ENCODE data around the gene JOSD2.
A peak's percentile ranks its signal among the peaks of the same experiment; 100 is the strongest.
"Not testable (repeated sequence)": the region's sequence is repeated elsewhere in the genome, so short reads cannot be mapped to it uniquely, and the experiment has no call there.

Gene JOSD2

DNA sequence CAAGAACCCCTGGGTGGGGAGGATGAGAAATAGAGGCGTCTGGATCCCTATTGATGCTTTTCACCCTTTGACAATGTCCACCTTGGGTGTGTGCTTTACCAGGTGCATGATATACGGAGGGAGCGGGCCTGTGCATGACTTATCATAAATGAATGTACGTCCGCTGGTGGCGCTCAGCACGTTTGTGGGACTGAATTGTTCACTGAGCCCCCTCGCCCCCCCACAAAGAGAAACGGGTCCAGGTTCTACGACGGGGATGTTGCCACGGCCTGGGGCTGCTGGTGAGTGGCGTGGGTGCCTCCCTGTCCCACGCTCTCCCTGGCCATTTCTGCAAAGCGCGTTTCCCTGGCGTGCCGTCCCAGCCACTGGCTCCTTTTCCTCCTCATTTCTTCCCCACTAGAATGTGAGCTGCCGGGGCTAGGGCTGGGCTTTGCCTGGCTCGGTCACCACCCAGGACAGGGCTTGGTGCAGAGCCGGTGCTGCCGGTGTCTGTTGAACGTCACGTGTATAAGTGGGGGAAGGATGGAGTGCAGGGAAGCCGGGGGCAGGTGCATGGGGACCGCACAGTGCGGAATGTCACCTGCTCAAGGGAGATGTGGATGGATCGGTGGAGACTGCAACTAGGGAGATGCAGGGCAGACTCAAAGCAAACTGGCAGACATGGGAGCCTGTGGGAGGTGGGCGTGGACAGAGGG is 35.7 kb upstream of the JOSD2 start:
- no peak for FAIRE-seq

DNA sequence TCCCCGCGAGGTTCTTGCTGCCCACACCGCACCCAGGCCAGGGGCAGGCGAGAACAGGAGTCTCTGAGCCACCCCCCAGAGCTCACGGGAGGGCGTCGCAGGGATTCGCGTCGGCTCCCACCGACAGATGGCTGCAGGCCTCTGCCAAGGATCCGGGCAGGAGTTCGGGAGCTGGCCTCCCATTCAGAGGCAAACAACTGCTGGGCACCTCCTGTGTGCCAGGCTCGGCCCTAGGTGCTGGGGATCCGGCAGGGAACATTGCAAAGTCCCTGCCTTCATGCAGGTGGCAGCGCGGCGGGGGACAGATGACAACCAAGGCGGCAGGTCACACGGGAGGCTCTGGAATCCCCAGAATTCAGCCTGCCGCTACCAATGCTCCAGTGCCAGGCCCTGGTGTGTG is 32.0 kb upstream of the JOSD2 start:
- no peak for FAIRE-seq

DNA sequence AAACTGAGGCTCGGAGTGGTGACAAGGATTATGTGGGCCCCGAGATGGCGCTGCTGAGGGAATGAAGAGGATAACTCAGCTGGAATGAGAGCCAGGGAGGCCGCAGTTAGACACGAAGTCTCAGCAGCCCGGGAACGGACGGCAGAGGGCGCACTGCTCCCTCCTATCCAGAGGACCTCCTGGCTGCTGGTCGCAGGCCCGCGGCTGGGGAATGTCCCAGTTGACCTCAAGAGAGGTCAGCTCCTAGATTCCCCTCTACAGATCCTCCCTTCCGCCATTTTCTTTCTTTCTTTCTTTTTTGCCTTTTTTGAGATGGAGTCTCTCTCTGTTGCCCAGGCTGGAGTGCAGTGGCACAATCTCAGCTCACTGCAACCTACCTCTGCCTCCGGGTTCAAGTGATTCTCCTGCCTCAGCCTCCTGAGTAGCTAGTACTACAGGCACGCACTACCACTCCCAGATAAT is 26.8 kb upstream of the JOSD2 start:
- FAIRE-seq: peak; percentile 84

DNA sequence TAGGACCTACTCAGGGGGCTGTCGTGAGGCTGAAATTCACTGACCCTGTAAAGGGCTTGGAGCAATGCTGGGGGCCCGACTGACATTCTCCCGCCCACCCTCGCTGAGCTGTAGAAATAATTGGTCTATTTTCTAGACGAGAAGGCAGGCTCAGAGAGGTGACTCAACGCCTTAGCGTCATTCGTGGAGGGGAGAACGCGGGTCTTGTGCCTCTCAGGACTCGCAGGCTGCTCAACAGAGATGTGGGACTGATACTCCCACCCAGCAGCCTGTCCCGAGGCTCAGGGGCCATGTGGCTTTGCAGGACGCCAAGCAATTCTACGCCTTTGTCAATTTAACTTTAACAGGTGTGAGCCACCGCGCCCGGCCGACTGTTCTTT is 26.3 kb upstream of the JOSD2 start:
- FAIRE-seq: no peak

DNA sequence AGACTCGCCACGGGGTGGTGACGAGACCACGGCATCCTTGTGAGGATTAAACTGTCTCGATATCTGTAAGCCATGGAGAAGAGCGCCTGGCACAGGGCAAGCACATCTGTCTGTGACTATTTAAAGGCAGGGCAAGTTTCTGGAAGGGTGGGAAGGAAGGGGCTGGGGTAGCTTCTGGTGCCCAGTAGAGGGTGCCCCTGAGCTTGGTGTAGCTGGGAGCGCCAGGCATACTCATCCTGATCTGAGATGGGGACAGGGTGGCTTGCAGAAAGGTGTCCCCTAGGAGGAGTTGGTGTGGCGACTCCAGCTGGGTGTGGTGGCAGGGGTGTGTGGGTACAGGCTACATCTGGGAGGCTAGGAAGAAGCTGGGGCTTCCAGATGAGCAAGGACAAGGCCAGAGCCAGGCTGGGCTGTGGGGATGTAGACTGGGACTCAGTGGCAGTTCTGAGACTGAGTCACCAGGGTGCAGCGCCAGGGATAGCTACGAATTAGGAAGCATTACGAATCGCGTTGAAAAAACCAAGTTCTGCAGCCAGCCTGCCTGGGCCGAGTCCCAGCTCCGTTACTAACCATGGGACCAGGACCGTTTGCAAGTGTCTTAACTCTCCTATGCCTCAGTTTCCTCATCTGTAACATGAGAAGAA is 25.8 kb upstream of the JOSD2 start:
- no peak for FAIRE-seq

DNA sequence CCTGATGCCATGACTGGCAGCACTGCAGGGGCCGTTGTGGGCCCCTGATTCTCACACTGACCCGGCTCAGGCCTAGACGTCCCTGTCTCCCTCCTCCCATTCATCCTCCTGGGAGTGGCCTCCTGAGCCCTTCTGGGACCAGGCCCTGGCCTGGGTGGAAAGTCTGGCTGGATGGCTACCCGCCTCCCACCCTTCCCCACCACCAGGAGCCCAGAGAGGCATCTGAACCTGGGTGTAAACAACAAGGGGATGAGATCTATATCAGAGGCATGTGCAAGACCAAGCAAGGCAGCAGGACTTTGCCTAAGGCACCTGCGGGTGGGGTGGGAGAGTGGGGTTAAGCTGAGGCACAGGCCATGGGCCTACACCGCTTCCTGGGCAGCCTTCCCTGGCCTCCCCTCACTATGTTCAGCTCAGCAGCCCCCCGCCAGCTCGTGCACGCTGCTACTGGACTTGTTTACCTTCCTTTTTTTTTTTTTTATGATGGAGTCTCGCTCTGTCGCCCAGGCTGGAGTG is 24.7 kb upstream of the JOSD2 start:
- FAIRE-seq: no peak

DNA sequence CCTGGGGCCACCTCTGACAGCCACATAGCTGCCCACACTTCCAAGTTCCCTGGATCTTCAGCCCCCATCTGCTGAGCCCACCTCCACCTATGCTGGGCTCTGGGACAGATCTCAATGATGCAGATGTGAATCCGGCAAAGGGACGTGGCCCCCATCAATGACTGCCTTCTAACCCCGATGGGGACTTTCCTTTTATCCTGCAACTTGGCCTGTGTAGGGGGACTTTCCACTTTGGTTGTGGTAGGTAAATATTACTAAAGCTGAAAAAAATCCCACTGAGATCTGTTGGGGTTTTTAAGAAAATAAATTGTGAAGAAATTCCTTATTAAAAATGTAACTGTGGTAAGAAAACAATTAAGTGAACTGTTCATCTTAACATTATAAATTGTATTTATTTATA is 23.5 kb upstream of the JOSD2 start:
- FAIRE-seq: no peak

DNA sequence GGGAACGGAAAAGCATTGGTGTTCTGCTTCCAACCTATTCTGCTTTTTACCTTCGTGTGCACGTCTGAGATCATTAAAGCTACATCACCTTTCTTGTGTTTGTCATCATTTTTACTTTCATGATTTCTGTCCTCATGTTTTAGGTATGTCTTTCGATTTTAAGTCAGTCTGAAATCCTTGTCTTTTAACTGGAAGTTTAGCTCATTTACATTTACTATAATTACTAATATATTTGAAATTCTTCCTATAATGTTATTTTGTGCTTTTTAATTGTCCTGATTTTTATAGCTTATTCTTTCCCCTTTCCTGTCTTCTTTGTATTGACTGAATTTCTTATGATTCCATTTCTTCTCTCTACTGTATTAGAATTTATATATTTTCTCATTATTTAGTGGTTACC is 22.0 kb upstream of the JOSD2 start:
- FAIRE-seq: no peak

DNA sequence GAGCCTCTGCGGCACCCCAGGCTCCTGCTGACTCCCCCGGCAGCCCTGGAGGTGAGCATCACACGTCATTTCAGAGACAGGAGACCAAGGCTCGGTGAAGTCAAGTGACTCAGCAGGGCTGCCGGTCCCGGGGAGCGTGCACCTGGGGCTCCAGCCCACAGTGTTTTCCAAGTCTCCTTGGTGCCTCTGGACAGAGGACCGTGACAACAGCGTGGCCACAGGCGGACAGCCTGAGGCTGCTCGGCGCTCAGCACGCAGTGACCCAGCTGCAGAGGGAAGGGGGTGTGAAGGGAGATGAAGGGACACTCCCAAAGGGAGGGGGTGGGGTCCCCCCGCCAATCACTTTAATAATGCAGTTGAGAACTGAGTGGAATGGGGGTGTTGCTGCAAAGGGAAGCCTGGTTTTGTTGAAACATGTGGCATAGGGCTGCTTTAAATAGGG is 20.2 kb upstream of the JOSD2 start:
- no peak for FAIRE-seq

DNA sequence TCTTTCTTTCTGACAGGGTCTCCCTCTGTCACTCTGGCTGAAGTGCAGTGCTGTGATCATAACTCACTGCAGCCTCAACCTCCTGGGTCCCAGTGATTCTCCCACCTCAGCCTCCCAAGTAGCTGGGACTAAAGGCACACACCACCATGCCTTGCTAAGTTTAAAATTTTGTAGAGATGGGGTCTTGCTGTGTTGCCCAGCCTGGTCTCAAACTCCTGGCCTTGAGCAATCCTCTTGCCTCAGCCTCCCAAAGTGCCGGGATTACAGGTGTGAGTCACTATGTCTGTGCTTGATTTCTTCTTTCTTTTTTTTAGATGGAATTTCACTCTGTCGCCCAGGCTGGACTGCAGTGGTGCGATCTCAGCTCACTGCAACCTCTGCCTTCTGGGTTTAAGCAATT is 17.1 kb upstream of the JOSD2 start:
- FAIRE-seq: not testable (repeated sequence)

DNA sequence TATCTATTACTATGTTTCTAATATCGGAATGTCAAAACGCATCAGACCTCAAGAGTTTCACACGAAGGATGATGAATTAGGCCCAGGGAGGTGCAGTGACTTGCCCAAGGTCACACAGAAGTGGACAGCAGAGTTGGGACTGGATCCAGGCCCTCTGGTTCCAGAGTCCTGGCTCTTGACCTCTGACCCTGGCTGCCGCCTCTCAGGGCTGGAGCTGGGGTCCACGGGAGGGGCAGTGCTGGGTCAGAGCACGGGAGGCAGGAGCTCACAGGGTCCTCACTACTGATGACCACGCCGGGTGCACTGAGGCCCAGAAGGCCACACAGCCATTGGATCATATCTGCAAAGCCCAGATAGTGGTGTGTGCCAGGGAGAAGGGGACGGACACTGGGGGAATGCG is 11.9 kb upstream of the JOSD2 start:
- FAIRE-seq: no peak

DNA sequence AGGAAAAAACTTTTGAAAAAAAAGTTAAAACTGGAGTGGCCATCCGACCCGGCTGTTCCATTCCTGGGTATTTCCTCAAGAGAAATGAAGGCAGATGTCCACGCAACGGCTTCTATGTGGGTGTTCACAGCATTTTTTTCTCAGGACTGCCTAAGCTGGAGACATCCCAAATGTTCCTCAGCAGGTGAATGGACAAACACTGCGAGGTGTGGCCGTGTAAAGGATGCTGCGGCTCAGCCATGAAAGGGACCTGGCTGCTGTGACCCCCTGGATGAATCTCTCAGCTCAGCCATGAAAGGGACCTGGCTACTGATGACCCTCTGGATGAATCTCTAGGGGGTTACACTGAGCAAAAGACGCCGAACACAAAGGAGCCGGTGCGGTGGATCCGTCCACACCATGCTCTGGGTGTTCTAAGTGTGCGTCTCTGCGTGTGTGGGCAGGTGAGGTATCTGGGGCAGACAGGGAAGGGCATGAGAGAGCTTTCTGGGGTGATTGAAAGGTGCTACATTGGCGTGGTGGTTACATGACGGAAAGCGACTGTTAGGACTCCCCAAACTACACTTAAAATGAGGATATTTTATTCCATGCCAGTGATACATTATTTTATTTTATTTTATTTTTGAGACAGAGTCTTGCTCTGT is 10.0 kb upstream of the JOSD2 start:
- no peak for FAIRE-seq

DNA sequence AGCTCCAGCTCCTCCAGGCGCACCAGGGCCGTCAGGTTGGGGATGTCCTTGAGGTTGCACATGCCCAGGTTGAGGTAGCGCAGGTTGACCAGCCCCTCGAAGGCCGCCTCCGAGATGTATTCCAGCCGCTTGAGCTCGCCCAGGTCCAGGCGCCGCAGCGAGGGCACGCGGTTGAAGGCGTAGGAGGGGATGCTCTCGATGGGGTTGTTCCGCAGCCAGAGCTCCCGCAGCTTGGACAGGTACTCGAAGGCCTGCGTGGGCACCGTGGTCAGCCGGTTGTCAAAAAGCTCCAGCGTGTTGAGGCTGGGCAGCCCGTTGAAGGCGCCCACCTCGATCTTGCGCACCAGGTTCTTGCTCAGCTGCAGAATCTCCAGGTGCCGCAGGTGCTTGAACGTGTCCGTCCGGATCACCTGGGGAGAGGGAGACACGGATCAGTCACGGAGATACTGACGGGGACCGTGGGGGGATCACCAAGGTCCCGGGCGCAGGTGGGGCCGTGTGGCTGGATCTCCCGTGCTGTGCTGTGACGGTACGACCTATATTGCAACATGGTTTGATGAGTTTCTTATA is 8.1 kb upstream of the JOSD2 start:
- FAIRE-seq: no peak

DNA sequence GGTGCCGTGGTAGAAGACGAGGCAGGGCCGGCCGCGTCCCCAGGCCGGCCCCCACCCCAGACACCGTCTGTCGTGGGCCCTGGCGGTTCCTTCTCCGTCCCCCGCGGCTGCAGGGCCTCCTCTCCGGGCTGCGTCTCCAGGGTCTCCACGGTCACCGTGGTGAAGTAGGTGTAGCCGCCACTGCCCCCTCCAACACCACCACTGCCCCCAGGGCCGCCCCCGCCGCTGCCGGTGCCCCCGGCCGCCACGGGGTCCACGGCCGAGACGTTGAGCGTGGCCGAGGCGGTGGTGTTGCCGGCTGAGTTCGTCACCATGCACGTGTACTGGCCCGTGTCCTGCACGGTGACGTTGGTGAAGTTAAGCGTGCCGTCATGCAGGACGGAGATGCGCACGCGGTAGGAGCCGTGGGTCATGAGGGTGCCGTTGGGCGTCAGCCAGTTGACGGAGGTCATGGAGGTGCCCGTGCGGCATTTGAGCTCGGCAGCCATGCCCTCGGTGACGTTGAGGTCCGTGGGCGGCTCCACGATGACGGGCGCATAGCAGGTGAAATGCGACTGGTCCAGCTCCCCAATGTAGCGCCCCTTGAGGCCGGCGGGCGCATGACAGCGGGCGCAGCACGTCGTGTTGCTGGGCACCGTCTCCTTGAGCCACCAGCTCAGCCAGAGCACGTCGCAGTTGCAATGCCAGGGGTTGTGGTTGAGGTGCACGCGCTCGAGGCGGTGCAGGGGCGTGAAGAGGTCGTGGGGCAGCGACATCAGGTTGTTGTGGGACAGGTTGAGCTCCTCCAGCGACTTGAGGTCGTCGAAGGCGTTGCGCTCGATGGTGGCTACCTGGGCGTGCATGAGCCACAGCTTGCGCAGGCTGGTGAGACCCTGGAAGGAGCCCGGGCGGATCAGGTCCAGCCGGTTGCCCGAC is 7.4 kb upstream of the JOSD2 start:
- no peak for FAIRE-seq

DNA sequence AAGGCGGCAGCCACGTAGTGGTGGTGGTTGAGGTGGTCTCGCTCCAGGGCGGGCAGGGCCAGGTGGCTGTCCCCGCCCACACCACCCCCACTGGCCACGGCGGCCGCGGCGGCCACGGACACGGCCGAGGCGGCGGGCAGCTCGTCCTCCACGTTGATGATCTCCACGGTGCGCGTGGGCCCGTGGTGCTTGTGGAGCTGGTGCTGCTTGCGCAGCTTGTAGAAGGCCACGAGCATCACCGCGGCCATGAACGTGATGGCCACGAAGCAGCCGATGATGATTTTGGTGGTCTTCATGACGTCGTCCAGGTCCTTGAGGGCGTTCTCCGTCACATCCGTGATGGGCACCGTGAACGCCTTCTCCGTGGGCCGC is 6.7 kb upstream of the JOSD2 start:
- no peak for FAIRE-seq

DNA sequence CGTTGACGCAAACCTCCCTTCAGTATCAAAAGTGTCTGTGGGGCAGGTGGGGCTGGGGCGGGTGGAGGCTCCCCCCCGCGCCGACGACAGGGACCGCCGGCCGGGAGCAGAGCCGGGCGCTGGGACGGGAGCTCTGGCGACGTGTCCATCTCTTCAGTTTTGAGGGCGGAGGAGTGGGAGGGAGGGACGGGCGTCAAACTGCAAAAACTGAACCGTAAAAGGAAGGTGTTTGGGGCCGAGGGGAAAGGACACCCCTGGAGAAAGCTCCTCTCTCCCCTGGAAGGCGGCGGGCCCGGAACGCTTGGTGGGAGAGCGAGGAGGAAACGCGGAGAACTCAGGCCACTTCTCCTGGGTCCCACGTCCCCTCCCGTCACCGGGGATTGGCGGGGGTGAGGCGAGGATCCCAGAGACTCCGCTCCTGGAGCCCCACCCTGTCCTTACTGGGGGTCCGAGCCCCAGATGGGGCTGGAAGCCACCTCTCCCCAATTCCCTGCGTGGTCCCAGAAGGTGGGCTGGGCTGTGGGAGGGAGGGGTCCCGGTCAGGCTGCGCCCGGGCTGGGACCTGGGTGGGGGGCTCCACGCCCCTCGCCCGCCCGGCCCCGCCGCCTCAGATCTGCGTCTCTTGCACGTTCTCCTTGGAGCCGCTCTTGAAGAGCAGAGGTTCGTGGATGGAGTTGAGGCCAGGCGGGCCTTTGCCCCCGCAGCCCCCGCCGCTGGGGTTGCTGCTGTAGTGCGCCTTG is 6.1 kb upstream of the JOSD2 start:
- FAIRE-seq: no peak

DNA sequence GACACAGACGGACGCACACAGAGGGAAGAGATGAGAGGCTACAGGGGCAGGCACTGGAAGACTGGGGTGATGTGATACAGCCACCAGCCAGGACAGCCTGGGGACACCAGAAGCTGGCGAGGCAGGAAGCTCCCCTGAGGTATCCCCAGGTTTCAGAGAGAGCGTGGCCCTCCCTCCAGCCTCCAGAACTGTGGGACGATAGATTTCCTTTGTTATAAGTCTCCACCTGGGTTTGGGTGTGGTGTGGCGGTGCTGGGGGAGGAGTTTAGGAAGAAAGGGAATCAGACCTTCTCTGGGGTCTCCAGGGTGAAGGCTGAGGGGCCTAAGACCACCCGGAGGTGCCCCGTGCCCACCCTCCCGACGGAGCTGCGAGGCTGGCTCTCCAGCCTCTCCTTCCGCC is 5.5 kb upstream of the JOSD2 start:
- no peak for FAIRE-seq

DNA sequence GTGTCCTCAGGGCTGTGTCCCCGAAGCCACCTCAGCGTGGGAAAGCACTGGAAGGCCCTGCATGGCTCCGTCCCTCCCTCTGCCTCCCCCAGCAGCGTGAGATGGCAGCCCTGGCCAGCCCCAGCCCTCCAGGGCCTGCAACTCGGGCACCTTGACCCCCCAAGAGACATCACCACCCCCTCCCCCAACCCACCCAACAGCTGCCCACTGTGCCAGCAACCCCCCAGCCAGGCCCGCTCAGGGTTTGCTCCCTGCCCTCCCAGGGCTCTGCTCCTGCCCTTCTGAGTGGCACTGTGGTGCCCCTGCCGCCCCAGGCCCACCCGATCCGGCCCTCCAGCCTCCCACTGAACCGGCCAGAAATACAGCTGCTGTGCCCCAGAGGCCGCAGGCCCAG is 4.2 kb upstream of the JOSD2 start:
- FAIRE-seq: no peak

DNA sequence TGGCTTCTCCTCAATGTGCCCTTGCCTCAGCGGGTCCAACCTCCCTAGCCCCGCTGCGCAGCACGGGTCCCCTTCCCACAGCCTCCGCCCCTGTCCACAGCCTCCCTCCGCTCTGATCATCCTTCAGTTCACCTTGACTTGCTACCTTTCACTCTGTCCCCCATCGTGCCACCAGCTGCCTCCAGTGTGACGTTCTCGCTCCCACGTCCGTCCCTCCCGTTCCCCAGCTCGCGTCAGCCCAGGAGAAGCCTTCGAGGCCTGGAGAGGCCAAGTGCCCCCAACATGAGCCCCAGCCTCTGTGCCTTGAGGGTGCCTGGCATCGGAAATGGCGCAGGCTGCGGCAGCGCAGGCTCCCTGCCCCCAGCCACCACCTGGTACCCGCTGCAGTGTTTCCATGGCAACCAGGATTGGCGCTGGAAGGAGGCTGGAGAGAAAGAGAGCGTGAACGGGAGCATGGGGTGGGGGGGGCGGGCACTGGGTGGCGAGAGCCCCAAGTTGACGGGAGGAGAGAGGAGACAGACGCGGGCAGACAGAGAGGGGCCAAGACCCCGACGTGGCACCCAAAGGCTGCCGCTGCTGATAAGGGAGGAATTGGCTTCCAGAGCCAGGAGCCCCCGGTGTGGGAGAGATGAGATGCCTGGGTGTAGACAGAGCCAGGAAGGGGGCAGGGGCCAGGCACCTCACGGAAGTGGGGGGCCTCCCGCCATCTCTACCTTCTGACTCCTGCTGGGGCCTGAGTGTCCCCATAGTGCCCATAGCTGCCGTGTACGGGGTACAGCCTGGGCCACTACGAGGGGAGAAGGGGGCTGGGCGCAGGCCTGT is 3.6 kb upstream of the JOSD2 start:
- FAIRE-seq: no peak

DNA sequence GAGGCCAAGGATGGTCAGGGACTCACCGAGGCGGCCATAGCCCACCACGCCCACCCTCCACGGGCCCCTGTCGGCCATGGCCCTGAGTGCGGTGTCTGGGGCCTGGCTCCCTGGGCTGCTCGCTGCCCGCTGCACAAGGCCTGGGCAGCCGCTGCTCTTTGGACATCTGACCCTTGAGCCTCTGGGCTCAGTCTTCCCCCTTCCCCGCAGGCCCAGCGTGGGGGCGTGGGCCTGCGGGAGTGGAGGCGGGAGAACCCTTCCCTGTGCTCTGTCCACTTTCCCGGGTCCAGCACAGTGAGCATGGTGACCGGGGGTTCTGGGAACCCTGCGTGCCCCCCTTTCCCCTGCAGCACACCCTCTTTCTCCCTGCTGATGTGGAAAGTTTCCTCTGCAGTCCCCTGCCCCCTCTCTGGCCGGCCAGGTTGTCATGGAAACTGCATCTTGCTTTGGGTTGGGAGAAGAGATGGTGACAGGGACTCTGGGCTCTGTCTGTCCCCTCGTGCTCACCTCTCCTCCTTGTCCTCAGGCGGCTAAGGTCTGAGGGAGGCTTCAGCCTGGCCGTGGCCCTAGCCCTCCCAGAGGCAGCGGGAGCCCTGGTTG is 2.9 kb upstream of the JOSD2 start, which contains the start of gene ASPDH:
Gene ASPDH (minus strand): TSS at position 168 of the 600 bp plus-strand sequence. CDS start 90 bp downstream, at position 78.
- no peak for FAIRE-seq
